Tibial nerve (tissue), 4 donors: ENCODE results near the gene LINGO1. TPM values are rescaled to one million over a fixed set of nuclear protein-coding genes. Genes with fewer than 3 reads are reported as not detected.

ENCODE experiments used
- DNase-seq, 2 donors: peaks; one replicate each; pipeline ENCODE4 v3.0.0-alpha.2; 2019; ENCODE audit warnings: low spot score in 2 of 2
- H3K27ac ChIP-seq, 4 donors: fragments of 200-600 bp; sonication (generic) in 3 of 4; one replicate each; pipeline ENCODE4 v1.5.1; 2017 to 2019; ENCODE audit warnings: mild to moderate bottlenecking in 1 of 4
- H3K27me3 ChIP-seq, 2 donors: fragments of 200-600 bp; sonication (generic) in 1 of 2; one replicate each; pipeline versions ENCODE4 v1.5.1 to v1.6.0; 2017 to 2019
- H3K36me3 ChIP-seq, 3 donors: fragments of 200-600 bp; sonication (generic); one replicate each; pipeline ENCODE4 v1.5.1; 2018 to 2019
- H3K4me1 ChIP-seq, 4 donors: fragments of 200-600 bp; sonication (generic) in 3 of 4; one replicate each; pipeline ENCODE4 v1.5.1; 2017 to 2019
- H3K4me3 ChIP-seq, 4 donors: fragments of 200-600 bp; sonication (generic) in 3 of 4; one replicate each; pipeline ENCODE4 v1.5.1; 2017 to 2019; ENCODE audit warnings: mild to moderate bottlenecking in 1 of 4, moderate library complexity in 1 of 4
- H3K9me3 ChIP-seq, 4 donors: fragments of 200-600 bp; sonication (generic) in 3 of 4; one replicate each; pipeline ENCODE4 v1.5.1; 2017 to 2019
- EP300 ChIP-seq, 2 donors: sonication (generic); formaldehyde crosslinking; IDR thresholded peaks; one replicate each; pipeline ENCODE4 v1.6.1; 2017; ENCODE audit warnings: antibody characterized with exemption in 2 of 2, mild to moderate bottlenecking in 1 of 2
- POLR2A ChIP-seq, 2 donors: fragments of 450-650 bp; IDR thresholded peaks; one replicate each; pipeline ENCODE4 v1.6.1; 2017; ENCODE audit warnings: antibody characterized with exemption in 2 of 2, mild to moderate bottlenecking in 2 of 2, moderate library complexity in 2 of 2
- WGBS, 2 donors: methylation state at CpG; one replicate each; pipeline ENCODE4 v1.1.5; 2018; 5-methylcytosine and 5-hydroxymethylcytosine counted together
- total RNA-seq, 4 donors: library from RNA; depleted of rRNA; stranded (reverse); fragments of >200 nt; gene quantifications; one replicate each; pipeline ENCODE4 v1.1.0, GENCODE V29; 2016
- TF ChIP-seq, protein P1 (sequence below), 5 experiments: fragments of 200-600 bp in 3 of 5; fragments of 450-650 bp in 2 of 5; sonication (generic) in 3 of 5; IDR thresholded peaks; one replicate each; pipeline ENCODE4 v1.5.1; 2016 to 2019; ENCODE audit warnings: antibody characterized with exemption in 5 of 5, mild to moderate bottlenecking in 3 of 5, moderate library complexity in 2 of 5

The LINGO1 gene
- total RNA-seq, 4 donors from 2014 or later = 0.42 to 2.4 (median 1.3) TPM

GRCh38 chr15:77629070-77630030 lies 3.4 kb downstream of the LINGO1 start:
- no peak overlapping the region for H3K4me3 ChIP-seq
- no peaks in the 10 kb centered on the region for H3K9me3 ChIP-seq
- peaks cover 0 to 35% of the 10 kb centered on the region in 2 donors for H3K27me3 ChIP-seq
- TF ChIP-seq, protein P1, sequence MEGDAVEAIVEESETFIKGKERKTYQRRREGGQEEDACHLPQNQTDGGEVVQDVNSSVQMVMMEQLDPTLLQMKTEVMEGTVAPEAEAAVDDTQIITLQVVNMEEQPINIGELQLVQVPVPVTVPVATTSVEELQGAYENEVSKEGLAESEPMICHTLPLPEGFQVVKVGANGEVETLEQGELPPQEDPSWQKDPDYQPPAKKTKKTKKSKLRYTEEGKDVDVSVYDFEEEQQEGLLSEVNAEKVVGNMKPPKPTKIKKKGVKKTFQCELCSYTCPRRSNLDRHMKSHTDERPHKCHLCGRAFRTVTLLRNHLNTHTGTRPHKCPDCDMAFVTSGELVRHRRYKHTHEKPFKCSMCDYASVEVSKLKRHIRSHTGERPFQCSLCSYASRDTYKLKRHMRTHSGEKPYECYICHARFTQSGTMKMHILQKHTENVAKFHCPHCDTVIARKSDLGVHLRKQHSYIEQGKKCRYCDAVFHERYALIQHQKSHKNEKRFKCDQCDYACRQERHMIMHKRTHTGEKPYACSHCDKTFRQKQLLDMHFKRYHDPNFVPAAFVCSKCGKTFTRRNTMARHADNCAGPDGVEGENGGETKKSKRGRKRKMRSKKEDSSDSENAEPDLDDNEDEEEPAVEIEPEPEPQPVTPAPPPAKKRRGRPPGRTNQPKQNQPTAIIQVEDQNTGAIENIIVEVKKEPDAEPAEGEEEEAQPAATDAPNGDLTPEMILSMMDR (IDR thresholded peaks at IDR 0.05) = no peak
- TF ChIP-seq POLR2A (IDR thresholded peaks at IDR 0.05) (no peak), EP300 (IDR thresholded peaks at IDR 0.05) (no peak)
- no peaks in the 10 kb centered on the region for H3K36me3 ChIP-seq
- no peak overlapping the region for H3K27ac ChIP-seq
- 61 to 67% methylated on average over 8 of the region's 8 CpGs for WGBS, 2 donors
- DNase-seq = no peak
- H3K4me1 ChIP-seq = peaks cover 0 to 29% (median 7%) of the 10 kb centered on the region in 4 donors

- WGBS, 2 donors = 94 to 96% methylated on average over 2 of the region's 2 CpGs
- DNase-seq = no peak
- H3K4me3 ChIP-seq = no peak overlapping the region
- TF ChIP-seq EP300 (IDR thresholded peaks at IDR 0.05) (no peak), POLR2A (IDR thresholded peaks at IDR 0.05) (no peak)
- TF ChIP-seq, protein P1 (IDR thresholded peaks at IDR 0.05) = no peak
- H3K27me3 ChIP-seq = peaks cover 0 to 26% of the 10 kb centered on the region in 2 donors
- no peaks in the 10 kb centered on the region for H3K9me3 ChIP-seq
- no peak overlapping the region for H3K27ac ChIP-seq
- H3K36me3 ChIP-seq = no peaks in the 10 kb centered on the region
- H3K4me1 ChIP-seq = peaks cover 0 to 16% (median 3%) of the 10 kb centered on the region in 4 donors
Observed at GRCh38 chr15:77628010-77628409, 4.7 kb downstream of the LINGO1 start.

- no peak for DNase-seq
- H3K27me3 ChIP-seq = peaks cover 0 to 26% of the 10 kb centered on the region in 2 donors
- no peak for TF ChIP-seq EP300 (IDR thresholded peaks at IDR 0.05)
- WGBS, 2 donors = 88 to 97% methylated on average over 2 of the region's 2 CpGs
- H3K9me3 ChIP-seq = no peaks in the 10 kb centered on the region
- no peak overlapping the region for H3K4me3 ChIP-seq
- no peak overlapping the region for H3K27ac ChIP-seq
- H3K4me1 ChIP-seq = peaks cover 0 to 13% (median 2%) of the 10 kb centered on the region in 4 donors
- H3K36me3 ChIP-seq = no peaks in the 10 kb centered on the region
Observed at GRCh38 chr15:77627581-77627980, 5.1 kb downstream of the LINGO1 start.

- H3K27ac ChIP-seq = no peak overlapping the region
- 78% methylated on average over 12 of the region's 12 CpGs for WGBS, 2 donors
- H3K36me3 ChIP-seq = no peaks in the 10 kb centered on the region
Observed at GRCh38 chr15:77627067-77627466, 5.6 kb downstream of the LINGO1 start.

DNA sequence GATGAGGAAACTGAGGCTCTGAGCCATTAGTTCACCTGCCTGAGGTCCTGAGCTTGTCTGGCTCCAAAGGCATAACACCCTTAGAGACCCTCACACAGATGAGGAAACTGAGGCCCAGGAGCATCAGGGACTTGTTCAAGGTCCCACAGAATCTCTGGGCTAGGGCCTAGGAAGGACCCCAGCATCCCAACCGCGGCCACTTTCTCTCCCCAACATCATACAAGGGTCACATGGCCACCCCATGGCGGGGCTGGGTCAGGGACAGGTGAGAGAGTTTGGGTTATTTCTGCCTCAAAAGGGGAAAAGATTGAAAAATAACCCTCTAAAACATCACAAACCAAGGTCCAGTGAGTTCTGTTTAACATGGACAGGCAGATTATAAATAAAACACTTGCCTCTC lies 6.7 kb downstream of the LINGO1 start:
- peaks cover 0 to under 1% (median 0%) of the 10 kb centered on the region in 4 donors for H3K4me1 ChIP-seq
- 98 to 100% methylated on average over 3 of the region's 3 CpGs for WGBS, 2 donors
- no peaks in the 10 kb centered on the region for H3K36me3 ChIP-seq
- H3K27me3 ChIP-seq = peaks cover 0 to 13% of the 10 kb centered on the region in 2 donors
- H3K4me3 ChIP-seq = no peak overlapping the region
- DNase-seq = no peak
- no peaks in the 10 kb centered on the region for H3K9me3 ChIP-seq
- TF ChIP-seq POLR2A (IDR thresholded peaks at IDR 0.05) (no peak), EP300 (IDR thresholded peaks at IDR 0.05) (no peak)
- TF ChIP-seq, protein P1 (IDR thresholded peaks at IDR 0.05) = no peak
- no peak overlapping the region for H3K27ac ChIP-seq

More at GRCh38 chr15:77627067-77627466, 5.6 kb downstream of the LINGO1 start:
- Histone ChIP-seq H3K4me1 (peaks cover 0 to 11% (median 1%) of the 10 kb centered on the region in 4 donors), H3K4me3 (no peak overlapping the region), H3K27me3 (peaks cover 0 to 24% of the 10 kb centered on the region in 2 donors), H3K9me3 (no peaks in the 10 kb centered on the region)
- DNase-seq = no peak
- TF ChIP-seq EP300 (IDR thresholded peaks at IDR 0.05) = no peak
- no peak for TF ChIP-seq POLR2A (IDR thresholded peaks at IDR 0.05)
- TF ChIP-seq, protein P1 (IDR thresholded peaks at IDR 0.05) = no peak
